HepG2 (cell line): ENCODE data around the gene PTPRM. TPM values are rescaled to one million over a fixed set of nuclear protein-coding genes. Genes with fewer than 3 reads are reported as not detected.

Experiments
- HOMEZ ChIP-seq: IDR thresholded peaks from 2 replicates; pipeline ENCODE4 v1.6.1; 2016; ENCODE audit warnings: low read depth
- MXI1 ChIP-seq: IDR thresholded peaks from 3 replicates; pipeline ENCODE4 v1.6.1; 2012; ENCODE audit warnings: low read depth, low read length, inconsistent platforms, borderline replicate concordance
- NFE2 ChIP-seq: sonication (generic); formaldehyde crosslinking; IDR thresholded peaks from 2 replicates; pipeline ENCODE4 v1.4.0; 2020; ENCODE audit warnings: missing genetic modification reagents
- ONECUT2 ChIP-seq: sonication (generic); formaldehyde crosslinking; IDR thresholded peaks from 2 replicates; pipeline ENCODE4 v1.4.0; 2020; ENCODE audit warnings: missing genetic modification reagents
- SOX13 ChIP-seq, 3 experiments: fragments of 450-650 bp in 1 of 3; sonication (generic) in 1 of 3; formaldehyde crosslinking in 1 of 3; IDR thresholded peaks in 2 of 3; conservative IDR thresholded peaks in 1 of 3; 2 replicates each; pipeline versions ENCODE4 v1.5.0 to v1.6.1; 2016 to 2020; ENCODE audit warnings: antibody characterized with exemption in 1 of 3, mild to moderate bottlenecking in 1 of 3, missing compliant biosample characterization in 1 of 3, missing genetic modification reagents in 1 of 3, moderate library complexity in 1 of 3
- TFAP4 ChIP-seq: sonication (generic); IDR thresholded peaks from 2 replicates; pipeline ENCODE4 v1.6.1; 2016; ENCODE audit warnings: low read depth, borderline replicate concordance
- polyA plus RNA-seq, 8 experiments: library from polyadenylated mRNA; depleted of rRNA in 3 of 8; stranded (reverse) in 7 of 8; unstranded in 1 of 8; fragments of >200 nt; fragmentation: Illumina TruSeq in 4 of 8; extraction: Trizol in 4 of 8; gene quantifications; 2 replicates each; pipeline versions ENCODE4 v1.2.1 to v1.2.3, GENCODE V29; 2011 to 2016; ENCODE audit warnings: low read depth in 4 of 8, missing spikeins in 1 of 8, mixed read lengths in 1 of 8; ENCODE audit not compliant: insufficient read depth in 1 of 8
- total RNA-seq, 5 experiments: library from RNA; depleted of rRNA; stranded (reverse); fragments of >200 nt; fragmentation: Illumina TruSeq; extraction: Trizol; gene quantifications; 2 replicates each; pipeline ENCODE4 v1.2.3, GENCODE V29; 2016; ENCODE audit warnings: low read depth in 1 of 5
- TF ChIP-seq, protein P1 (sequence below): IDR thresholded peaks from 2 replicates; pipeline ENCODE4 v1.4.0; 2020; ENCODE audit warnings: mild to moderate bottlenecking, missing genetic modification reagents

Gene PTPRM
- total and polyA plus RNA-seq, 2 of the 13 experiments (the other 11 are each of a cell fraction or from before 2014, with no cell fraction given): 12.6 to 108 TPM

DNA sequence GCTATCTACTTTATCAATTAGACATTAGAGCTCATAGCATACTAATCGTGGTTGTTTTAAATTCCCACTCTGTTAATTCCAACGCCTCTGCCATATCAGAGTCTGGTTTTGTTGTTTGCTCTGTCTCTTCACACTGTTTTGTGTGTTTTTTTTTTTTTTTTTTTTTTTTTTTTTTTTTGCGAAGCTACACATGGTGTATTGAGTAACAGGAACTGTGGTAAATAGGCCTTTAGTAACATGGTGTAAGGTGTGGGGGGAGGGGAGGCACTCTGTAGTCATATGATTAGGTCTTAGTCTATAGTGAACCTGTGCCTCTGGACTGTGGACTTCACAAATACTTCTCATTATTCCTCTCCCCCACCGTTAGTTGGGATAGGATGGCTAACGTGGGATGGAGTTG is 671.4 kb downstream of the PTPRM start (continued):
- TF ChIP-seq HOMEZ: peak; percentile 76; the same call in 1 of the 2 replicates
- no peak for TF ChIP-seq ONECUT2 (CRISPR knock-in tag)
- TF ChIP-seq MXI1: peak; percentile 52; the same call in 1 of the 3 replicates
- no peak for TF ChIP-seq SOX13 (IDR thresholded peaks at IDR 0.05)
- peak in 1 of 2 experiments; percentile 49; a peak in 2 of 4 replicates for TF ChIP-seq SOX13 (CRISPR knock-in tag; conservative IDR thresholded peaks at IDR 0.05 in 1 of 2, IDR thresholded peaks at IDR 0.05 in 1 of 2)
- peak; percentile 75 for TF ChIP-seq TFAP4
- TF ChIP-seq NFE2 (CRISPR knock-in tag): no peak
- TF ChIP-seq, protein P1, sequence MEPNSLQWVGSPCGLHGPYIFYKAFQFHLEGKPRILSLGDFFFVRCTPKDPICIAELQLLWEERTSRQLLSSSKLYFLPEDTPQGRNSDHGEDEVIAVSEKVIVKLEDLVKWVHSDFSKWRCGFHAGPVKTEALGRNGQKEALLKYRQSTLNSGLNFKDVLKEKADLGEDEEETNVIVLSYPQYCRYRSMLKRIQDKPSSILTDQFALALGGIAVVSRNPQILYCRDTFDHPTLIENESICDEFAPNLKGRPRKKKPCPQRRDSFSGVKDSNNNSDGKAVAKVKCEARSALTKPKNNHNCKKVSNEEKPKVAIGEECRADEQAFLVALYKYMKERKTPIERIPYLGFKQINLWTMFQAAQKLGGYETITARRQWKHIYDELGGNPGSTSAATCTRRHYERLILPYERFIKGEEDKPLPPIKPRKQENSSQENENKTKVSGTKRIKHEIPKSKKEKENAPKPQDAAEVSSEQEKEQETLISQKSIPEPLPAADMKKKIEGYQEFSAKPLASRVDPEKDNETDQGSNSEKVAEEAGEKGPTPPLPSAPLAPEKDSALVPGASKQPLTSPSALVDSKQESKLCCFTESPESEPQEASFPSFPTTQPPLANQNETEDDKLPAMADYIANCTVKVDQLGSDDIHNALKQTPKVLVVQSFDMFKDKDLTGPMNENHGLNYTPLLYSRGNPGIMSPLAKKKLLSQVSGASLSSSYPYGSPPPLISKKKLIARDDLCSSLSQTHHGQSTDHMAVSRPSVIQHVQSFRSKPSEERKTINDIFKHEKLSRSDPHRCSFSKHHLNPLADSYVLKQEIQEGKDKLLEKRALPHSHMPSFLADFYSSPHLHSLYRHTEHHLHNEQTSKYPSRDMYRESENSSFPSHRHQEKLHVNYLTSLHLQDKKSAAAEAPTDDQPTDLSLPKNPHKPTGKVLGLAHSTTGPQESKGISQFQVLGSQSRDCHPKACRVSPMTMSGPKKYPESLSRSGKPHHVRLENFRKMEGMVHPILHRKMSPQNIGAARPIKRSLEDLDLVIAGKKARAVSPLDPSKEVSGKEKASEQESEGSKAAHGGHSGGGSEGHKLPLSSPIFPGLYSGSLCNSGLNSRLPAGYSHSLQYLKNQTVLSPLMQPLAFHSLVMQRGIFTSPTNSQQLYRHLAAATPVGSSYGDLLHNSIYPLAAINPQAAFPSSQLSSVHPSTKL (CRISPR knock-in tag): peak; percentile 70
